ENCODE results near the gene KMT2A. TPM values are rescaled to one million over a fixed set of nuclear protein-coding genes. Genes with fewer than 3 reads are reported as not detected.
"Not testable (repeated sequence)": the region's sequence is repeated elsewhere in the genome, so short reads cannot be mapped to it uniquely, and the experiment has no call there.

Gene KMT2A
- total RNA-seq, 4 donors from 2014 or later, result 74.5 to 175 (median 90.8) TPM

DNA sequence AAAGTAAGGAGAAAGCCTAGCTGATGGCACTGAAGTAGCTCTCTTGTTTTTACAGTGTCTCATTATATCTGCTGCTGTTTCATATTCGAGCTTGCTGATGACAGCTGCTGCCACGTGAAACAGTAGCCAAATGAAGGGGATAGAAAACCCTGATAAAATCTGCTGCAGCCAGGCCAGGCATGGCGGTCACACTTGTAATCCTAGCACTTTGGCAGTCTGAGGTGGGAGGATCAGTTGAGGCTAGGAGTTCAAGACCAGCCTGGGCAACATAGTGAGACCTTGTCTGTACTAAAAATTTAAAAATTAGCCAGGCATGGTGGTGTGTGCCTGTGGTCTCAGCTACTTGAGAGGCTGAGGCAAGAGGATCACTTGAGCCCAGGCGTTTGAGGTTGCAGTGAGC lies 116.0 kb downstream of the KMT2A start:
- DNase-seq, result no peak
- intact Hi-C loops (cut with DNase I), result no loop called here
- H3K4me1 ChIP-seq, result no peaks in the 10 kb centered on the region
- H3K27ac ChIP-seq, result no peak overlapping the region
- TF ChIP-seq, protein P1, sequence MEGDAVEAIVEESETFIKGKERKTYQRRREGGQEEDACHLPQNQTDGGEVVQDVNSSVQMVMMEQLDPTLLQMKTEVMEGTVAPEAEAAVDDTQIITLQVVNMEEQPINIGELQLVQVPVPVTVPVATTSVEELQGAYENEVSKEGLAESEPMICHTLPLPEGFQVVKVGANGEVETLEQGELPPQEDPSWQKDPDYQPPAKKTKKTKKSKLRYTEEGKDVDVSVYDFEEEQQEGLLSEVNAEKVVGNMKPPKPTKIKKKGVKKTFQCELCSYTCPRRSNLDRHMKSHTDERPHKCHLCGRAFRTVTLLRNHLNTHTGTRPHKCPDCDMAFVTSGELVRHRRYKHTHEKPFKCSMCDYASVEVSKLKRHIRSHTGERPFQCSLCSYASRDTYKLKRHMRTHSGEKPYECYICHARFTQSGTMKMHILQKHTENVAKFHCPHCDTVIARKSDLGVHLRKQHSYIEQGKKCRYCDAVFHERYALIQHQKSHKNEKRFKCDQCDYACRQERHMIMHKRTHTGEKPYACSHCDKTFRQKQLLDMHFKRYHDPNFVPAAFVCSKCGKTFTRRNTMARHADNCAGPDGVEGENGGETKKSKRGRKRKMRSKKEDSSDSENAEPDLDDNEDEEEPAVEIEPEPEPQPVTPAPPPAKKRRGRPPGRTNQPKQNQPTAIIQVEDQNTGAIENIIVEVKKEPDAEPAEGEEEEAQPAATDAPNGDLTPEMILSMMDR (IDR thresholded peaks at IDR 0.05), result no peak
- TF ChIP-seq POLR2A (IDR thresholded peaks at IDR 0.05), result no peak
- peaks cover 36% of the 10 kb centered on the region in 2 donors for H3K36me3 ChIP-seq
- WGBS, 2 donors, result 85 to 86% methylated on average over 4 of the region's 4 CpGs
- no peak overlapping the region for H3K4me3 ChIP-seq (replicated peaks in 1 of 3)
- no peaks in the 10 kb centered on the region for H3K27me3 ChIP-seq
- no peaks in the 10 kb centered on the region for H3K9me3 ChIP-seq

DNA sequence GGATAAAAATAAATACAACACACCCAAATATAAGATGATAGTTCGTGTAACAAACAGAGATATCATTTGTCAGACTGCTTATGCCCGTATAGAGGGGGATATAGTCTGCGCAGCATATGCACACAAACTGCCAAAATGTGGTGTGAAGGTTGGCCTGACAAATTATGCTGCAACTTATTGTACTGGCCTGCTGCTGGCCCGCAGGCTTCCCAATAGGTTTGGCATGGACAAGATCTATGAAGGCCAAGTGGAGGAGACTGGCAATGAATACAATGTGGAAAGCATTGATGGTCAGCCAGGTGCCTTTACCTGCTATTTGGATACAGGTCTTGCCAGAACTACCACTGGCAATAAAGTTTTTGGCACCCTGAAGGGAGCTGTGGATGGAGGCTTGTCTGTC lies 124.5 kb downstream of the KMT2A start:
- Histone ChIP-seq H3K4me3 (replicated peaks in 1 of 3) (no peak overlapping the region), H3K9me3 (no peaks in the 10 kb centered on the region), H3K4me1 (peaks cover 0 to 6% of the 10 kb centered on the region in 2 donors), H3K27ac (no peak overlapping the region), H3K27me3 (no peaks in the 10 kb centered on the region), H3K36me3 (peaks cover 4 to 12% of the 10 kb centered on the region in 2 donors)
- DNase-seq, result no peak
- intact Hi-C loops (cut with DNase I), result no loop called here
- no peak for TF ChIP-seq POLR2A (IDR thresholded peaks at IDR 0.05)
- TF ChIP-seq, protein P1 (IDR thresholded peaks at IDR 0.05), result no peak
- 90 to 95% methylated on average over 4 of the region's 4 CpGs for WGBS, 2 donors

DNA sequence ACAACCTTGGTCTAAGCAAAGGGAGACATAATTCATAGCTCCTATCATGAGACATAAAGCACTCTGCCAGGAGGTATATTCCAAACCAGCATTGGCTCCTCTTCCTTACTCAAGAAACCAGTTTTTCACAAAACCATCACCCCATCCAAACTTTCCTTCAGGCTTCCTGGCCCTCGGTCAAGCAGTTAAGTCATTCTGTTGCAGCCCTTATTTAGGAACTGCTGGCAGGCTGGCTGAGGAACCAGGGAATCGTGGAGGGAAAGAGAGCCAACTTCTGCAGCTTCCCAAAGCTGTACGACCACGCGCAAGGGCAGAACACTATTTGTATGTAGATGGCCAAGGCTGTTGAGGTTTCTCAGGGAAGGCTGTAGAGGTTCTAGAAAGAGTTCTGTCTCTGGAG lies 128.8 kb downstream of the KMT2A start:
- intact Hi-C loops (cut with DNase I), result no loop called here
- no peak for TF ChIP-seq POLR2A (IDR thresholded peaks at IDR 0.05)
- TF ChIP-seq, protein P1 (IDR thresholded peaks at IDR 0.05), result no peak

DNA sequence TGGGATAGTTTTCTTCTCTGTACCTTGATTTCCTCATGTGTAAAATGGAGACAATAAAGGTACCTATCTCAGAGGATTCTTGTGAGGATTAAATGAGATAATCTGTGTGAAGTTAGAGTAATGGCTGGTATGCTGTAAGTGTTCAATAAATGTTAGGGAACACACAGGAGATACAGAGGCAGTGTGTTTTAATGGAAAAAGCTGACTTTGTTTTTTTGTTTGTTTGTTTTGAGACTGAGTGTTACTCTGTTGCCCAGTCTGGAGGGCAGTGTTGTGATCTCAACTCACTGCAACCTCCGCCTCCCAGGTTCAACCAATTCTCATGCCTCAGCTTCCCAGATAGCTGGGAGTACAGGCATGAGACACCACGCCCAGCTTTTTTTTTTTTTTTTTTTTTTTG lies 133.4 kb downstream of the KMT2A start:
- no peak overlapping the region for H3K27ac ChIP-seq
- H3K4me1 ChIP-seq, result peaks cover under 1 to 24% of the 10 kb centered on the region in 2 donors
- intact Hi-C loops (cut with DNase I), result no loop called here
- 87 to 88% methylated on average over 2 of the region's 2 CpGs for WGBS, 2 donors
- H3K9me3 ChIP-seq, result no peaks in the 10 kb centered on the region
- H3K4me3 ChIP-seq (replicated peaks in 1 of 3), result no peak overlapping the region
- no peak for DNase-seq
- TF ChIP-seq, protein P1 (IDR thresholded peaks at IDR 0.05), result no peak
- no peak for TF ChIP-seq POLR2A (IDR thresholded peaks at IDR 0.05)
- H3K27me3 ChIP-seq, result no peaks in the 10 kb centered on the region
- H3K36me3 ChIP-seq, result no peaks in the 10 kb centered on the region

More for the DNA sequence above, 128.8 kb downstream of the KMT2A start:
- H3K9me3 ChIP-seq, result no peaks in the 10 kb centered on the region
- no peaks in the 10 kb centered on the region for H3K27me3 ChIP-seq
- peak overlapping the region in 1 of 3 donors; percentile 44 for H3K4me3 ChIP-seq (replicated peaks in 1 of 3)
- H3K4me1 ChIP-seq, result peaks cover 0 to 6% of the 10 kb centered on the region in 2 donors
- 40 to 63% methylated on average over 3 to 5 of the region's 5 CpGs for WGBS, 2 donors
- H3K36me3 ChIP-seq, result no peaks in the 10 kb centered on the region
- H3K27ac ChIP-seq, result peak overlapping the region in 1 of 3 donors; percentile 48
- peak in 1 of 2 donors; percentile 7 for DNase-seq

DNA sequence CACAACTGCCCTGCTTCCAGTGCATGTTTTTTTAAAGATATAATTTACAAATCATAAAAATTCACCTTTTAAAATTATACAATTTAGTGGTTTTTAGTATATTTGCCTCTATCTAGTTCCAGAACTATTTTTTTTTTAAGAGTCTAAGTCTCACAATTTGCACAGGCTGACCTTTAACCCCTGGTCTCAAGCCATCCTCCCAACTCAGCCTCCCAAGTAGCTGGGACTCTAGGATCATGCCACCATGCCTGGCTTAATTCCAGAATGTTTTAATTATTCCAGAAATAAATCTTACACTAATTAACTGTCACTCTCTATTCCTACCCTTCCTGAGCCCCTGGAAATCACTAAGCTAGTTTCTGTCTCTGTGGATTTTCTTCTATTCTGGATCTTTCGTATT lies 134.5 kb downstream of the KMT2A start:
- Histone ChIP-seq H3K36me3 (no peaks in the 10 kb centered on the region), H3K27ac (no peak overlapping the region)
- 98 to 100% methylated on average over 1 of the region's 1 CpG for WGBS, 2 donors

DNA sequence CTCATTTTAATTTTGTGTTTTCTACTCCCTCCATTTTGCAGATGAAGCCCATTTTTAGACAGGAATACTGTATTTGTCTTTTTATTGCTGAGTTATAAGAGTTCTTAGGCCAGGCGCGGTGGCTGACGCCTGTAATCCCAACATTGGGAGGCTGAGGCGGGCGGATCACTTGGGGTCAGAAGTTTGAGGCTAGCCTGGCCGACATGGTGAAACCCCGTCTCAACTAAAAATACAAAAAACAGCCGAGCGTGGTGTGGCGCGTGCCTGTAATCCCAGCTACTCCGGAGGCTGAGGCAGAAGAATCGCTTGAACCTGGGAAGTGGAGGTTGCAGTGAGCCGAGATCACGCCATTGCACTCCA lies 135.4 kb downstream of the KMT2A start:
- WGBS, 2 donors, result 8 to 11% methylated on average over 15 of the region's 15 CpGs
- intact Hi-C loops (cut with DNase I), result not testable (repeated sequence)

More for the DNA sequence above, 134.5 kb downstream of the KMT2A start:
- H3K27me3 ChIP-seq, result no peaks in the 10 kb centered on the region
- peaks cover 9 to 28% of the 10 kb centered on the region in 2 donors for H3K4me1 ChIP-seq
- H3K9me3 ChIP-seq, result no peaks in the 10 kb centered on the region
- no peak for DNase-seq
- TF ChIP-seq, protein P1 (IDR thresholded peaks at IDR 0.05), result no peak
- TF ChIP-seq POLR2A (IDR thresholded peaks at IDR 0.05), result no peak
- no peak overlapping the region for H3K4me3 ChIP-seq (replicated peaks in 1 of 3)
- intact Hi-C loops (cut with DNase I), result no loop called here

More for the DNA sequence above, 135.4 kb downstream of the KMT2A start:
- Histone ChIP-seq H3K27ac (peak overlapping the region; percentile 93 to 99 (median 98)), H3K4me3 (replicated peaks in 1 of 3) (peak overlapping the region in 2 of 3 donors; percentile 60 to 98), H3K4me1 (peaks cover 18 to 33% of the 10 kb centered on the region in 2 donors)
- not testable (repeated sequence) for H3K36me3 ChIP-seq, H3K27me3 ChIP-seq, H3K9me3 ChIP-seq
- peak; percentile 24 to 43 for DNase-seq

Data from thyroid gland (tissue), 4 donors.